Subcutaneous abdominal adipose tissue (tissue), 5 donors: ENCODE results near the gene NFE2L3.

Experiments used
- H3K27ac ChIP-seq: one replicate; pipeline ENCODE4 v1.7.0; 2013; ENCODE audit warnings: low read depth, mild to moderate bottlenecking, inconsistent platforms, low read length, moderate library complexity
- H3K27me3 ChIP-seq, 5 donors: one replicate each; pipeline ENCODE4 v1.7.0; 2013; ENCODE audit warnings: low read length in 5 of 5, inconsistent platforms in 1 of 5; ENCODE audit not compliant: control insufficient read depth in 5 of 5, insufficient read depth in 4 of 5
- H3K36me3 ChIP-seq, 5 donors: one replicate each; pipeline ENCODE4 v1.7.0; 2013; ENCODE audit warnings: low read length in 5 of 5; ENCODE audit not compliant: control insufficient read depth in 5 of 5, insufficient read depth in 5 of 5
- H3K4me1 ChIP-seq, 5 donors: one replicate each; pipeline ENCODE4 v1.7.0; 2013; ENCODE audit warnings: low read length in 5 of 5, mild to moderate bottlenecking in 3 of 5, moderate library complexity in 1 of 5; ENCODE audit not compliant: control insufficient read depth in 5 of 5, insufficient read depth in 5 of 5
- H3K4me3 ChIP-seq, 5 donors: one replicate each; pipeline ENCODE4 v1.7.0; 2013; ENCODE audit warnings: low read length in 5 of 5, low read depth in 1 of 5
- H3K9ac ChIP-seq, 5 donors: one replicate each; pipeline ENCODE4 v1.7.0; 2013; ENCODE audit warnings: low read length in 5 of 5, mild to moderate bottlenecking in 4 of 5, moderate library complexity in 3 of 5
- H3K9me3 ChIP-seq, 5 donors: one replicate each; pipeline ENCODE4 v1.7.0; 2013; ENCODE audit warnings: low read length in 5 of 5; ENCODE audit not compliant: control insufficient read depth in 5 of 5
- donor health status: healthy.
- donor health status: healthy.
- donor health status: healthy.
- donor health status: healthy.
- donor health status: healthy.

The NFE2L3 gene, protein sequence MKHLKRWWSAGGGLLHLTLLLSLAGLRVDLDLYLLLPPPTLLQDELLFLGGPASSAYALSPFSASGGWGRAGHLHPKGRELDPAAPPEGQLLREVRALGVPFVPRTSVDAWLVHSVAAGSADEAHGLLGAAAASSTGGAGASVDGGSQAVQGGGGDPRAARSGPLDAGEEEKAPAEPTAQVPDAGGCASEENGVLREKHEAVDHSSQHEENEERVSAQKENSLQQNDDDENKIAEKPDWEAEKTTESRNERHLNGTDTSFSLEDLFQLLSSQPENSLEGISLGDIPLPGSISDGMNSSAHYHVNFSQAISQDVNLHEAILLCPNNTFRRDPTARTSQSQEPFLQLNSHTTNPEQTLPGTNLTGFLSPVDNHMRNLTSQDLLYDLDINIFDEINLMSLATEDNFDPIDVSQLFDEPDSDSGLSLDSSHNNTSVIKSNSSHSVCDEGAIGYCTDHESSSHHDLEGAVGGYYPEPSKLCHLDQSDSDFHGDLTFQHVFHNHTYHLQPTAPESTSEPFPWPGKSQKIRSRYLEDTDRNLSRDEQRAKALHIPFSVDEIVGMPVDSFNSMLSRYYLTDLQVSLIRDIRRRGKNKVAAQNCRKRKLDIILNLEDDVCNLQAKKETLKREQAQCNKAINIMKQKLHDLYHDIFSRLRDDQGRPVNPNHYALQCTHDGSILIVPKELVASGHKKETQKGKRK

GRCh38 chr7:26151953-26152781, at the start of gene NFE2L3:
TSS of gene NFE2L3 (plus strand) at chr7:26152198. CDS start at chr7:26152499, 301 bp downstream.
- H3K27ac ChIP-seq, result no peak within 1 kb of the TSS
- peaks cover 0 to 51% (median 22%) of the 10 kb centered on the region in 5 donors for H3K4me1 ChIP-seq
- H3K4me3 ChIP-seq, result peak within 1 kb of the TSS; percentile 49 to 71 (median 68)
- H3K27me3 ChIP-seq, result peaks cover 0 to 11% (median 4%) of the 10 kb centered on the region in 5 donors
- H3K9me3 ChIP-seq, result no peaks in the 10 kb centered on the region
- no peaks in the 10 kb centered on the region for H3K36me3 ChIP-seq
- H3K9ac ChIP-seq, result peak within 1 kb of the TSS in 4 of 5 donors; percentile 11 to 59 (median 55)

GRCh38 chr7:26103596-26103995, 48.4 kb upstream of the NFE2L3 start:
- no peak overlapping the region for H3K9ac ChIP-seq
- peaks cover 0 to 23% (median 0%) of the 10 kb centered on the region in 5 donors for H3K4me1 ChIP-seq
- no peaks in the 10 kb centered on the region for H3K36me3 ChIP-seq
- no peaks in the 10 kb centered on the region for H3K9me3 ChIP-seq
- H3K27ac ChIP-seq, result no peak overlapping the region
- no peak overlapping the region for H3K4me3 ChIP-seq
- no peaks in the 10 kb centered on the region for H3K27me3 ChIP-seq

DNA sequence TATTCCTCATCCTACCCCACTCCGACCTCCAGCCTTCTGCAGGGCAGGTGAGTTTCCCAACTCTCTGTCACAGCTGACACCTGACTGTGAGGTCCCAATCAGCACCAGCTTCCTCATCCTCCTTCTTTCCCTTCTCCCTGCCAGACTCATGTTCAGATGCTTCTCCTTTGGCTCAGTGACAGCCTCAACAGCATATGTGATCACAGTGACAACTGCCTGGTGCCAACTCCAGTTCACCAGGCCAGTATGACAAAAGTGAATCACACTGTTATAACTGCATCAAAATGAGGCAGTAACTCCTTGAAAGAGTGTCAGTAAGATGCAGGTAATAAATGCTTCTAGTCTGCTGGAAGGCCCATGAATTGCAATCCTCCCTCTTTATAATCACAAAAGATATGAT, 46.8 kb upstream of the NFE2L3 start:
- no peaks in the 10 kb centered on the region for H3K27me3 ChIP-seq

GRCh38 chr7:26105931-26106330, 46.1 kb upstream of the NFE2L3 start:
- no peak overlapping the region for H3K27ac ChIP-seq
- H3K4me3 ChIP-seq, result no peak overlapping the region
- peaks cover 0 to 21% (median 0%) of the 10 kb centered on the region in 5 donors for H3K4me1 ChIP-seq
- H3K36me3 ChIP-seq, result no peaks in the 10 kb centered on the region
- no peak overlapping the region for H3K9ac ChIP-seq
- no peaks in the 10 kb centered on the region for H3K9me3 ChIP-seq
- no peaks in the 10 kb centered on the region for H3K27me3 ChIP-seq

More for the DNA sequence above, 46.8 kb upstream of the NFE2L3 start:
- H3K4me3 ChIP-seq, result no peak overlapping the region
- H3K4me1 ChIP-seq, result peaks cover 0 to 23% (median 0%) of the 10 kb centered on the region in 5 donors
- no peak overlapping the region for H3K27ac ChIP-seq
- no peak overlapping the region for H3K9ac ChIP-seq
- H3K36me3 ChIP-seq, result no peaks in the 10 kb centered on the region
- no peaks in the 10 kb centered on the region for H3K9me3 ChIP-seq

- no peaks in the 10 kb centered on the region for H3K9me3 ChIP-seq
- H3K36me3 ChIP-seq, result no peaks in the 10 kb centered on the region
- no peaks in the 10 kb centered on the region for H3K4me1 ChIP-seq
- no peak overlapping the region for H3K27ac ChIP-seq
- no peak overlapping the region for H3K9ac ChIP-seq
- no peaks in the 10 kb centered on the region for H3K27me3 ChIP-seq
- no peak overlapping the region for H3K4me3 ChIP-seq
Measured at GRCh38 chr7:26112203-26112740, 39.7 kb upstream of the NFE2L3 start.

DNA sequence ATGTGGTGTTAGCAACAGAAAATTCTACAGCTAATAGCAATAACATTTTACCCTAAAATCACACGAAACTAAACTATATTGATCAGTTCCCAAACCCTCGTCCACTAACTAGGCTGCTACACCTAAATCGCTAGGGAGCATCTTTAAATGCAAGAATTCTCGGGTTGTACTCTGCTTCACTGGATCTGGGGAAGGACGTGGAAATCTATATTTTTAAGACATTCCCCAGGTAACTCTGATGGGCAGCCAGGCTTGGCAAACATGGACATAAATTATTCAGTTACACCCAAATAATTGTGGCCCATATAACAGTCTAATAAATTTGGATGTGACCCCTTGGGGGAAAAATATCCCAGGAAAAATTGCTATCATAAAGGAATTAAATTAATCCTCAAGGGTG, 36.3 kb upstream of the NFE2L3 start:
- Histone ChIP-seq H3K27me3 (peaks cover 0 to 9% (median 0%) of the 10 kb centered on the region in 5 donors), H3K4me1 (no peaks in the 10 kb centered on the region), H3K9me3 (no peaks in the 10 kb centered on the region), H3K27ac (no peak overlapping the region), H3K4me3 (no peak overlapping the region), H3K36me3 (no peaks in the 10 kb centered on the region), H3K9ac (no peak overlapping the region)

DNA sequence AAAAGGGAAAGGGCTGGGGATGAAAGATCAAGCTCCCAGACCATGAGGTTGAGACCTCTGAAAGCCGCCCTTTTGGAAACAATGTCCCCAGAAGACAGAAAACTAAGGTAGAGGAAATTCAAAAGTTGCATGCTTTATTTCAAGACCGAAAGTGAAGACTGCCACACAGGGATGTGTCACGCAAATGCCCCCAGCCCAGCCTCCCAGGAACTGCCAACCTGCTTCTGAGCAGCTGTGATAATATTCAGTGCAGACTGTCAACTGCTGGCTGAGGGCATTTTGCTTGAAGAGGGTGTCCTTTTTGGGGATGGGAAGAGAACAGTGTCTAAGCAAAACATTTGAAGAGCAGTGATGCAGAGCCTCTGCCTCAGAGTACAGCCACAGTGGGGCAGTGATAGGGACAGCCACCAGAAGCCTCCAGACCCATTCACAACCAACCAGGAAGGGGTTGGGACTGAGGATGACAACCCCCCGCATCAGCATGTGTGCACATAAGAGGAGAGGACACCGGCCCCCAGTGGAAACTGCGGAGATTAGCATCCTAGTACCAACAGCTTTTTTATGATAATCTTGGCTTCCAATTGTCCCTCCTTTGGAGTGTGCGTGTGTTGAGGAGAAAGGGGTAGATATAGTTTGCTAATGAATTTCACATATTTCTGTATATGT, 34.7 kb upstream of the NFE2L3 start:
- Histone ChIP-seq H3K9me3 (no peaks in the 10 kb centered on the region), H3K27me3 (peaks cover 0 to 9% (median 3%) of the 10 kb centered on the region in 5 donors), H3K9ac (no peak overlapping the region), H3K4me1 (no peaks in the 10 kb centered on the region), H3K4me3 (no peak overlapping the region), H3K27ac (no peak overlapping the region), H3K36me3 (no peaks in the 10 kb centered on the region)

DNA sequence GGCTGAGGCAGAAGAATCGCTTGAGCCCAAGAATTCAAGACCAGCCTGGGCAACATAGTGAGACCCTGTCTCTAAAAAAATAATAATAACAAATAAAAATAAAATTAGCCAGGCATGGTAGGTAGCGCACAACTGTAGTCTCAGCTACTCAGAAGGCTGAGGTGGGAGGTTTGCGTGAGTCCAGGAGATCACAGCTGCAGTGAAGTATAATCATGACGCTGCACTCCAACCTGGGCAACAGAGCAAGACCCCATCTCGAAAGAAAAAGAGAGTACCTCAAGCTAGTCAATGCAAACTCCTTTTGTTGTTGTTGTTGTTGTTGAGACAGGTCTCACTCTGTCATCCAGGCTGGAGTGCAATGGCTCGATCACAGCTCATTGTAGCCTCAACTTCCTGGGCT, 34.0 kb upstream of the NFE2L3 start:
- no peaks in the 10 kb centered on the region for H3K9me3 ChIP-seq
- H3K36me3 ChIP-seq, result no peaks in the 10 kb centered on the region
- H3K9ac ChIP-seq, result no peak overlapping the region

GRCh38 chr7:26122745-26123144, 29.3 kb upstream of the NFE2L3 start:
- Histone ChIP-seq H3K9ac (no peak overlapping the region), H3K27me3 (peaks cover 0 to 9% (median 3%) of the 10 kb centered on the region in 5 donors), H3K4me1 (no peaks in the 10 kb centered on the region), H3K9me3 (no peaks in the 10 kb centered on the region), H3K4me3 (no peak overlapping the region), H3K36me3 (no peaks in the 10 kb centered on the region), H3K27ac (no peak overlapping the region)

More for the DNA sequence above, 34.0 kb upstream of the NFE2L3 start:
- H3K4me1 ChIP-seq, result no peaks in the 10 kb centered on the region
- peaks cover 0 to 9% (median 3%) of the 10 kb centered on the region in 5 donors for H3K27me3 ChIP-seq
- H3K27ac ChIP-seq, result no peak overlapping the region
- H3K4me3 ChIP-seq, result no peak overlapping the region
